ENCODE measurements around the gene TMEM183A.

The TMEM183A gene

GRCh38 chr1:203065191-203065590 lies 58.0 kb downstream of the TMEM183A start:
- no peak for TF ChIP-seq CTCF (IDR thresholded peaks at IDR 0.05; ENCODE audit: extremely low read depth, insufficient read depth, missing control alignments)
- no peak for DNase-seq (ENCODE audit: low spot score)
- in situ Hi-C loops (cut with MboI; ENCODE audit: low pct_unique_long_range_greater_than_20kb, low sequenced_read_pairs, unreplicated experiment) = no loop called here

GRCh38 chr1:203065986-203066385 lies 58.8 kb downstream of the TMEM183A start:
- no peak for DNase-seq (ENCODE audit: low spot score)
- TF ChIP-seq CTCF (IDR thresholded peaks at IDR 0.05; ENCODE audit: extremely low read depth, insufficient read depth, missing control alignments) = no peak
- in situ Hi-C loops (cut with MboI; ENCODE audit: low pct_unique_long_range_greater_than_20kb, low sequenced_read_pairs, unreplicated experiment) = no loop called here

- no peak for TF ChIP-seq CTCF (IDR thresholded peaks at IDR 0.05; ENCODE audit: extremely low read depth, insufficient read depth, missing control alignments)
- no peak for DNase-seq (ENCODE audit: low spot score)
- in situ Hi-C loops (cut with MboI; ENCODE audit: low pct_unique_long_range_greater_than_20kb, low sequenced_read_pairs, unreplicated experiment) = no loop called here
Measured at GRCh38 chr1:203066965-203067364, 59.8 kb downstream of the TMEM183A start.

- in situ Hi-C loops (cut with MboI; ENCODE audit: low pct_unique_long_range_greater_than_20kb, low sequenced_read_pairs, unreplicated experiment) = no loop called here
- no peak for TF ChIP-seq CTCF (IDR thresholded peaks at IDR 0.05; ENCODE audit: extremely low read depth, insufficient read depth, missing control alignments)
- no peak for DNase-seq (ENCODE audit: low spot score)
Measured at GRCh38 chr1:203069030-203069747, 62.0 kb downstream of the TMEM183A start.

- no peak for TF ChIP-seq CTCF (IDR thresholded peaks at IDR 0.05; ENCODE audit: extremely low read depth, insufficient read depth, missing control alignments)
- in situ Hi-C loops (cut with MboI; ENCODE audit: low pct_unique_long_range_greater_than_20kb, low sequenced_read_pairs, unreplicated experiment) = no loop called here
- no peak for DNase-seq (ENCODE audit: low spot score)
Measured at GRCh38 chr1:203072002-203072602, 64.9 kb downstream of the TMEM183A start.

GRCh38 chr1:203072911-203073310 lies 65.7 kb downstream of the TMEM183A start:
- no peak for DNase-seq (ENCODE audit: low spot score)
- no peak for TF ChIP-seq CTCF (IDR thresholded peaks at IDR 0.05; ENCODE audit: extremely low read depth, insufficient read depth, missing control alignments)
- in situ Hi-C loops (cut with MboI; ENCODE audit: low pct_unique_long_range_greater_than_20kb, low sequenced_read_pairs, unreplicated experiment) = no loop called here

Data from GM13977 (cell line).